Muscle layer of colon (tissue), 2 donors: ENCODE data around the gene CARD11.
A peak's percentile ranks its signal among the peaks of the same experiment; 100 is the strongest.
"Not testable (repeated sequence)": the region's sequence is repeated elsewhere in the genome, so short reads cannot be mapped to it uniquely, and the experiment has no call there.

ENCODE experiments used
- H3K27ac ChIP-seq: one replicate; pipeline ENCODE4 v1.7.0; 2013; ENCODE audit warnings: low read depth, mild to moderate bottlenecking, low read length, moderate library complexity
- H3K27me3 ChIP-seq, 2 donors: one replicate each; pipeline ENCODE4 v1.7.0; 2013; ENCODE audit warnings: low read length in 2 of 2, mild to moderate bottlenecking in 2 of 2; ENCODE audit not compliant: insufficient read depth in 2 of 2, control insufficient read depth in 1 of 2
- H3K36me3 ChIP-seq: one replicate; pipeline ENCODE4 v1.7.0; 2013; ENCODE audit warnings: mild to moderate bottlenecking, low read length; ENCODE audit not compliant: insufficient read depth
- H3K4me1 ChIP-seq: one replicate; pipeline ENCODE4 v1.7.0; 2013; ENCODE audit warnings: mild to moderate bottlenecking, low read length; ENCODE audit not compliant: insufficient read depth
- H3K4me3 ChIP-seq, 2 donors: one replicate each; pipeline ENCODE4 v1.7.0; 2013; ENCODE audit warnings: low read length in 2 of 2, low read depth in 1 of 2, mild to moderate bottlenecking in 1 of 2, moderate library complexity in 1 of 2
- H3K9ac ChIP-seq: one replicate; pipeline ENCODE4 v1.7.0; 2013; ENCODE audit warnings: low read length
- H3K9me3 ChIP-seq: one replicate; pipeline ENCODE4 v1.7.0; 2013; ENCODE audit warnings: mild to moderate bottlenecking, low read length
- donor health status: abdominal sarcoma.
- donor health status: Adenocarcinoma of cecum.

The CARD11 gene

DNA sequence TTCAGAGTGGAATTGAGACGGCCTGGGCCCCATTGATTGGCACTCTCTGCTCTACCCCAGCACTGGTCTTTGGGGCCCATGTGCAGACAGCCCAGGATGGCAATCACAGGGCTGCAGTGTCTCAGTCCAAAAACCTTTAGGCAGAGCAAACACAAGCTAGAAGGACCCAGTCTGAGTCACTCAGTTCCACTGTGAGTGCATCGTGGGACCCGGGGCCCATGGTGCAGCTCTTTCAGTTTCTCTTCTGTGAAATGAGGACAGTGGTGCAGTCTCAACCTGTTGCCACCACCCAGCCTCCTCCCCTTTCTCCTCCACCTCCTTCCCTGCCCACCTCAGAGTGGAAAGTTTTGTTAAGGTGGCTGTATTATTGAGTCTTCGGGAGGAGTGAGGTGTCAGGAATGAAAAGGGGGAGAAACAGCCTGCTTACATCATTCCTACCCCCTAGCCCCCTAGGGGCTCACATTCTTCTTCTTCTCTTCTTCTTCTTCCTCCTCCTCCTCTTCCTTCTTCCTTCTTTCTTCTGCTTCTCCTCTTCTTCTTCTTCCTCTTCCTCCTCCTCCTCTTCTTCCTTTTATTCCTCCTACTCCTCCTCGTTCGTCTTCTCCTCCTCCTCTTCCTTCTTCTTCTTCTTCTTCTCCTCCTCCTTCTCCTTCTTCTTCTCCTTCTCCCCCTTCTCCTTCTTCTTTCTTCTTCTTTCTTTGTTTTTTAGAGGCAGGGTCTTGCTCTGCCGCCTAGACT, 19.5 kb upstream of the CARD11 start:
- Histone ChIP-seq H3K27me3 (no peaks in the 10 kb centered on the region), H3K4me3 (no peak overlapping the region), H3K36me3 (no peaks in the 10 kb centered on the region), H3K27ac (no peak overlapping the region), H3K9me3 (no peaks in the 10 kb centered on the region), H3K4me1 (no peaks in the 10 kb centered on the region), H3K9ac (no peak overlapping the region)

DNA sequence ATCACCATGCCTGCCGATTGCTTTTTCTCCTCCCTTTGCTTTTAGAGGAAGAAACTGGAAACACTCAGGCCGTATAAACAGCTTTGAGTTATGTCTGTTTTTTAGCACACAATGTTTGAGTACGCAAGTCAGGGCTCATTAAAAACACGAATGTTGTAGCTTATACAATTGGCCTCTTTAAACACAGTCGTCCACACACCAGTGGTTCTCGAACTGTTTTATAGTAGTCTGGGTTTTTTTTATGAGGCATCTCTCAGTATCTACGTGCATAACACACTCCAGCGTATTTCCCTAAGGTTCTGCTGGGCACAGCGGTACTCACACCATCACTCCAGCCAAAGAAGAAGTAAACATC, 13.4 kb upstream of the CARD11 start:
- H3K9ac ChIP-seq, result no peak overlapping the region
- no peaks in the 10 kb centered on the region for H3K9me3 ChIP-seq
- no peaks in the 10 kb centered on the region for H3K27me3 ChIP-seq
- peak overlapping the region; percentile 3 to 23 for H3K4me3 ChIP-seq
- peak overlapping the region; percentile 38 for H3K27ac ChIP-seq
- H3K4me1 ChIP-seq, result peaks cover 15% of the 10 kb centered on the region
- no peaks in the 10 kb centered on the region for H3K36me3 ChIP-seq

DNA sequence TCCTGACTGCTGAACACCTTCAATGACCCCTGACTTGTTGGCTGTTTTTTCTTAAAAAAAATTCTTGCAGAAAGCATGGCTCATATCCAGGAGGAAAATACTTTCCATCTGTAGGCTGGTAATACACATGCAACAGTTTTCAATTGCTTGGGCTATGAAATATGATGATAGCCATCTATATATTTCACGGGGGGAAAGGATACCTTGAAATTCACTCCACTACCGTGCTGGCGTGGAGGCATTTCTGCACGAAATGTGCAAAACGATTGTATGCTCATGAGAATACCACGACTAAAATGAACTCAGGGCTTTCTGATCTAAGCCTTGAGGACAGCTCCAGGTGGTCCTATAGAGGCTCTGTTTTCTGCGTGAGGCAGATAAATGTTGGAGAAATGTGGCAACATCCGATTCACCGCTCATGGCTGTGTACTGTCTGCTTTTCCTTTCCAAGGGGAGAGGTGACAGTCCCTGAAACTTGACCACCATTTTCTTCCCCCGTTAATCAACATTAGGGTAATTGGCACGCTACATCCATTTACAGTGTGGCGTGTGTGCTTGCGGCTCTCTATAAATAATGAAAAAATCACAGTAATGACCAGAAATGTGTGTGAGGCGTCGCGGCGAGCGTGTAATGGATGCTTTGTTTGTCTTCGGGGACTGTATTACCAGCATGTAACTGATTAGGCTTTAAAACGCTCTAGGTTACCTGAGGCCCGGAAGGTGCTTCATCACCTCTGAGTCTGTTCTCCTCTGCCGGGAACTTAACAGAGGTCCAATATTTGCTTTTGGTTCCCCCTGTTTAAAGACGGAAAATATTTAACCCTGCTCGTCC, 12.8 kb upstream of the CARD11 start:
- no peaks in the 10 kb centered on the region for H3K36me3 ChIP-seq
- no peaks in the 10 kb centered on the region for H3K9me3 ChIP-seq
- H3K27ac ChIP-seq, result no peak overlapping the region
- no peaks in the 10 kb centered on the region for H3K27me3 ChIP-seq
- H3K4me3 ChIP-seq, result peak overlapping the region; percentile 3 to 23
- peaks cover 15% of the 10 kb centered on the region for H3K4me1 ChIP-seq
- no peak overlapping the region for H3K9ac ChIP-seq

DNA sequence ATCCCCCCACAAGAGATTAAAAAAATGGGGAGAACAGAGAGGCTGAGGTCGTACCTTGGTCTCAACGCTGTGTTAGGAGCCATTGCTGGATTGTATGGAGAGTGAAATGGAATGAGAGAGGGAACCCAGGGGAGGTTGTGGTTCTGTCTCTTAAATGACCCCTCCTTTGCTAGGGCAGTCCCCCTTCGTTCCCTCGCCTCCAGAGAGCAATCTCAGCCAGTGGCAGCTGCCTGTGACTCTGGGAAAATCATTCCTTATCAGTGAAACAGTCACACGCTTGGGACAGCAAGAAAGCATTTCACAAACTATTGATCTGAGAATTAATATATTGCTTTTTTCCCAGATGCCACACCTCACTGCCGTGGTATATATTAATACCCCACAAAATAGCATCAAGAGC, 12.0 kb upstream of the CARD11 start:
- no peaks in the 10 kb centered on the region for H3K27me3 ChIP-seq
- no peak overlapping the region for H3K27ac ChIP-seq
- no peaks in the 10 kb centered on the region for H3K9me3 ChIP-seq
- no peaks in the 10 kb centered on the region for H3K36me3 ChIP-seq
- no peak overlapping the region for H3K4me3 ChIP-seq
- no peak overlapping the region for H3K9ac ChIP-seq
- H3K4me1 ChIP-seq, result peaks cover 15% of the 10 kb centered on the region

DNA sequence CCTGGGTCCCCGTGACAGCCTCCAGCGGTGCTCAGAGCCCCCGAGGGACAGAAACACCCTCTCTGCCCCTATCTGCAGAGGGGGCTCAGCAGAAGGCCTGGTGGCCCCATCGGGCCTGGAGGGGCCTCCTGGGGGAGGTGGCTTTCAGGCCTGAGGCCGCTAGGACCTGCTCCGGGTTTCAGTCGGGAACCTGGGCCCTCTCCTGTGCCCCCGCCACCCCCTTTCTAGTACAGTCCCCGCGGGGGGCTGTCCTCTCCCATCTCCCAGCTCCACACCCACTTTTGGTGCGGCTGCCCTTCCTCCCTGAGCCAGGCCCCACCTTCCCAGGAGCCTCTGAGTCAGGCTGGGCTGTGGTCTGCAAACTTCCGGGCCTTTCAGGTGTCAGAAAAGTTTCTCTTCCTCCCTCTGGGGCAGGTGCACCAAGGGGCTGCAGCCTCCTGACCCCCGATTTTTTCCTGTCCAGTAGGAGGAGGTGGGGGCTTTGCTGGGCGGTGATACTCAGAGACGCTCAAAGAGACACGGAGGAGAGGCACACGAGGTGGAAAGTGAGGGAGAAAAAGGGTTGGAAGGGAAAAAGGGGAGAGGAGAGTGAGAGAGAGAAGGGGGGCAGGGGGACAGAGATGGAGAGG, 692 bp downstream of the CARD11 start:
- Histone ChIP-seq H3K4me1 (no peaks in the 10 kb centered on the region), H3K9ac (no peak overlapping the region), H3K27me3 (peaks cover 0 to 13% of the 10 kb centered on the region in 2 donors), H3K27ac (no peak overlapping the region), H3K36me3 (no peaks in the 10 kb centered on the region), H3K4me3 (no peak overlapping the region), H3K9me3 (no peaks in the 10 kb centered on the region)

DNA sequence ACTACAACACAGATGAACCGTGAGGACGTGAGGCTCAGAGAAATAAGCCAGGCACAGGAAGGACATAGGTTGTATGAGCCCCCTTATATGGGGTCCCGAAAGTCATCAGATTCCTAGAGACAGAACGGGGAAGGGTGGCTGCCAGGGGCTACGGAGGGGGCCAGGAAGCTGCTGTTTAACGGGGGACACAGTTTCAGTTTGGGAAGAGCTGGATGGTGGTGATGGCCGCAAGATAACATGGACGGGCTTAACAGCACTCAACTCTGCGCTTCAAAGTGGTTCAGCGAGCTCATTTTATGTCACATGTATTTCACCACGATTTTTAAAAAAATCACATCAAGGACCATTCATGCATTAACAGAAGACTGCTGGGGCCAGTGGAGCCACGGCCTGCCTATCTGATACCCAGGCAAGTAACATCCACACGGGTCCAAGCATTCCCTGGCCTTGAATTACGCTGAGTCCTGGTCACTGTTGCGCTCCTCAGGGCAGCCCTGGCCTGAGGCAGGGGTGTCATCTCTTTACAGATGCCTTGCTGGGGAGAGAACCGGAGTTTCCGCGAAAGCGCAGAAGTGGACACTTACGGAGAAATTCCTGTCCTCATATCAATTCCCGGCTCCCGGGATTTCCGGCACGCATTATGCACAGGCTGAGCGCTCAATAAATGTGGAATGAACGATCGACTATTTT, 1.5 kb downstream of the CARD11 start:
- Histone ChIP-seq H3K4me3 (no peak overlapping the region), H3K9me3 (no peaks in the 10 kb centered on the region), H3K27ac (no peak overlapping the region), H3K36me3 (no peaks in the 10 kb centered on the region), H3K4me1 (no peaks in the 10 kb centered on the region), H3K27me3 (peaks cover 0 to 13% of the 10 kb centered on the region in 2 donors), H3K9ac (no peak overlapping the region)

DNA sequence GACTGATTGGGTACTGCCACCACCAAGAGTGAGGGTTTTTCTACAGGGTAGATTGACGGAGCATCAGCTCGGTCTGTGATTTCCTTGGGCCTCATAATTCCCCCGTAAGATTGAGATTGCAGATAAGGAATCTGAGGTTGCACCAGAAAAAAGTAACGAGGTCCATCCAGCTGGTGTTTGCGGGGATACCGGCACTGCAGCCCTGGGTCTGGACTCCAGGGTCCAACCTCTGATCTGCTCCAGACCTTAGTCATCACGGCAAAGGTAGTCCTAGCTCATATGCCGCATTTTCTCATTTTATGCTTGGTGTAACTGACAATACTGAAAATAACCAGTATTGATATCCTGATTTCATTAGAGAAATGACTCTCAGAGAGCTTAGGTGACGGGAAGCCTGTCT, 3.9 kb downstream of the CARD11 start:
- peaks cover 0 to 13% of the 10 kb centered on the region in 2 donors for H3K27me3 ChIP-seq
- H3K9me3 ChIP-seq, result no peaks in the 10 kb centered on the region
- H3K4me3 ChIP-seq, result no peak overlapping the region
- no peaks in the 10 kb centered on the region for H3K36me3 ChIP-seq
- no peak overlapping the region for H3K9ac ChIP-seq
- no peaks in the 10 kb centered on the region for H3K4me1 ChIP-seq
- H3K27ac ChIP-seq, result no peak overlapping the region

DNA sequence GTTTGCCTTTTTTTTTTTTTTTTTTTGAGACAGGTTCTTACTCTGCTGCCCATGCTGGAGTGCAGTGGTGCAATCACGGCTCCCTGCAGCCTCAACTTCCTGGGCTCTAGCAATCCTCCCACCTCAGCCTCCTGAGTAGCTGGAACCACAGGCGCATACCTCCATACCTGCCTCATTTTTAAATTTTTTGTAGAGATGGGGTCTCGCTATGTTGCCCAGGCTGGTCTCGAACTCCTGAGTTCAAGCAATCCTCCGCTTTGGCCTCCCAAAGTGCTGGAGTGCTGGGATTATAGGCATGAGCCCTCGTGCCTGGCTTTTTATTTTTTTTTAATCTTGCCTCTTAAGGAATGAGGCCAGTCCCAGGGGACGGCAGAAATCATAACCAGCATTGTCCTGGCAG, 5.7 kb downstream of the CARD11 start:
- H3K9me3 ChIP-seq, H3K4me3 ChIP-seq, H3K9ac ChIP-seq, H3K27me3 ChIP-seq, H3K36me3 ChIP-seq, H3K4me1 ChIP-seq, H3K27ac ChIP-seq: not testable (repeated sequence)

DNA sequence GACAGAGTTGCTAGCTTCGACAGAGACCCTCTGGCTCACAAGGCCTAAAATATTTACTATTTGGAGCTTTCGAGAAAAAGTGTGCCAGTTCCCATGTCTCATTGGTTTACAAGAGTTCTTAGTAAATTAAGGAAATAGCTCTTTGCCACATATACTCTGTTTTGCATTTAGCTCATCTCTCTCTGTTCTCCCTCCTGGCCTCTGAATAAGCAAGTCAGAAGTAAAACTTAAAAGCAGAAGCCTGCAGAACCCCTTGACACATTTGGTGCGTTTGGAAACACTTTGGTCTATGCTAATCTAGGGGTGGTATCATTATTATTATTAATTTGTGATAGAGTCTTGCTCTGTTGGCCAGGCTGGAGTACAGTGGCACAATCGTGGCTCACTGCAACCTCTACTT, 6.4 kb downstream of the CARD11 start:
- no peak overlapping the region for H3K4me3 ChIP-seq
- no peaks in the 10 kb centered on the region for H3K4me1 ChIP-seq
- no peaks in the 10 kb centered on the region for H3K27me3 ChIP-seq
- no peak overlapping the region for H3K27ac ChIP-seq
- no peaks in the 10 kb centered on the region for H3K36me3 ChIP-seq
- no peaks in the 10 kb centered on the region for H3K9me3 ChIP-seq
- H3K9ac ChIP-seq, result no peak overlapping the region

DNA sequence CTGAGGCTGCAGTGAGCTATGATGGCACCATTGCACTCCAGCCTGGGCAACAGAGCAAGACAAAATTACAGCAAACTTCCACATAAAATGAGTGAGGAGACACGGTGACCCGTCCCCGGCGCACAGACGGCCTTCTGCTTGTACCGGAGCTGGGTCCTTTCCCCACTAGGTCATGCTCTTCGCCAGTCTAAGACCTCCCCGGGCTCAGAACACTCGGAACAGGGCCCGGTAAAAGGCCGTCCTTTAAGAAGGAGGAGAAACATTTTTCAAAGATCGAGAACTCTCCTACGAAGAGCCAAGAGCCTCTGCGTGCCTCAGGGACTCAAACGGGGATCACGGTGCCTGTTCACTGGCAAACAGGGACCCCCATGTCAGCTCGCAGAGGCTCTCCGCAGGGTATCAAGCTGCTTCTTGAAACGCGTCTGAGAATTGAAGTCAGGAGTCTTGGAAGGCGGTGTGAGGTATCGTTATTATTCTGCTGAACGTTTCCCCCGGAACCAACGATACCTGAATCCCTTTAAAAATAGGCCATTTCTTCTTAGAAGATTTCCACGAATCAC, 9.0 kb downstream of the CARD11 start:
- no peaks in the 10 kb centered on the region for H3K4me1 ChIP-seq
- no peaks in the 10 kb centered on the region for H3K27me3 ChIP-seq

DNA sequence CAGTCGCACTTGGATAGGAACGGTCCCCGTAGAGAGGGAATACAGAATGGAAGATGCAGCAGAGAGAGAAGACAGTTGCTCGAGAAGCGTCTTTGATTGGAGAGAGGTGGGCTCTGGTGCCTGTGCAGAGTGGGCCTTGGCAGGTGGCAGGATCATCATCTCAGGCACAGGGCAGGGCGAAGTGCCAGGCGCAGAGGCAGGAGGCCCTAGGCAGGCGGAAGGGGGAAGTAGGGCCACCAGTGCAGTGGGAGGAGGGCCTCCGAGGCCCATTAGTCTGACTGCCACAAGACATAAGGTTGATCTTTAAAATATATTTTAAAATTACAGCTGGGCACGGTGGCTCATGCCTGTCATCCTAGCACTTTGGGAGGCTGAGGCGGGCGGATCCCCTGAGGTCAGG, 10.1 kb downstream of the CARD11 start:
- H3K9ac ChIP-seq, result no peak overlapping the region
- H3K9me3 ChIP-seq, result no peaks in the 10 kb centered on the region
- no peak overlapping the region for H3K27ac ChIP-seq
- H3K4me1 ChIP-seq, result peaks cover 4% of the 10 kb centered on the region
- H3K36me3 ChIP-seq, result no peaks in the 10 kb centered on the region
- H3K27me3 ChIP-seq, result peaks cover 0 to 1% of the 10 kb centered on the region in 2 donors
- no peak overlapping the region for H3K4me3 ChIP-seq

More for the DNA sequence above, 9.0 kb downstream of the CARD11 start:
- Histone ChIP-seq H3K9me3 (no peaks in the 10 kb centered on the region), H3K36me3 (no peaks in the 10 kb centered on the region), H3K27ac (no peak overlapping the region), H3K4me3 (no peak overlapping the region), H3K9ac (no peak overlapping the region)
